GM12864 (cell line): ENCODE data around the gene RNF138.

Experiments
- DNase-seq: peaks from one replicate; pipeline ENCODE4 v3.0.0-alpha.2; 2011; ENCODE audit warnings: low read depth
- H3K4me3 ChIP-seq: 2 replicates; pipeline ENCODE4 v1.5.1; 2011; ENCODE audit warnings: mild to moderate bottlenecking, low read depth, low read length, control low read depth
- TF ChIP-seq, protein P1 (sequence below): IDR thresholded peaks from 2 replicates; pipeline ENCODE4 v1.5.1; 2011; ENCODE audit warnings: low read depth, mild to moderate bottlenecking, moderate library complexity, low read length, control low read depth, inconsistent platforms; ENCODE audit errors: missing control alignments

RNF138 gene

DNA sequence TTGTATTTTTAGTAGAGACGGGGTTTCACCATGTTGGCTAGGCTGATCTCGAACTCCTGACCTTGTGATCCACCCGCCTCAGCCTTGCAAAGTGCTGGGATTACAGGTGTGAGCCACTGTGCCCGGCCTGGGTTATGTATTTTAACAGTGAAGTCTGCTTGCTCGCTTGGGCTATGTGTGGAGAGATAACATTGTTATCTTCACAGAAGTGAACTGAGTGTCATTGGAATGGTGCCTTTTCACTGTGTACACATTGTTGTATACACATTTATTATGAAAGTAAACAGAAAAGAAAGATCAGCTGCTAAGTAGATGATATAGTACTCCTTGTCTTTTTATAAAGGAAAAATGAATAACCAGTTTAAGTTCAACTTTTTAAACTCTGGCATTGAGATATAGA lies 30.4 kb downstream of the RNF138 start:
- no peak overlapping the region for H3K4me3 ChIP-seq
- no peak for DNase-seq
- TF ChIP-seq, protein P1, sequence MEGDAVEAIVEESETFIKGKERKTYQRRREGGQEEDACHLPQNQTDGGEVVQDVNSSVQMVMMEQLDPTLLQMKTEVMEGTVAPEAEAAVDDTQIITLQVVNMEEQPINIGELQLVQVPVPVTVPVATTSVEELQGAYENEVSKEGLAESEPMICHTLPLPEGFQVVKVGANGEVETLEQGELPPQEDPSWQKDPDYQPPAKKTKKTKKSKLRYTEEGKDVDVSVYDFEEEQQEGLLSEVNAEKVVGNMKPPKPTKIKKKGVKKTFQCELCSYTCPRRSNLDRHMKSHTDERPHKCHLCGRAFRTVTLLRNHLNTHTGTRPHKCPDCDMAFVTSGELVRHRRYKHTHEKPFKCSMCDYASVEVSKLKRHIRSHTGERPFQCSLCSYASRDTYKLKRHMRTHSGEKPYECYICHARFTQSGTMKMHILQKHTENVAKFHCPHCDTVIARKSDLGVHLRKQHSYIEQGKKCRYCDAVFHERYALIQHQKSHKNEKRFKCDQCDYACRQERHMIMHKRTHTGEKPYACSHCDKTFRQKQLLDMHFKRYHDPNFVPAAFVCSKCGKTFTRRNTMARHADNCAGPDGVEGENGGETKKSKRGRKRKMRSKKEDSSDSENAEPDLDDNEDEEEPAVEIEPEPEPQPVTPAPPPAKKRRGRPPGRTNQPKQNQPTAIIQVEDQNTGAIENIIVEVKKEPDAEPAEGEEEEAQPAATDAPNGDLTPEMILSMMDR: no peak

DNA sequence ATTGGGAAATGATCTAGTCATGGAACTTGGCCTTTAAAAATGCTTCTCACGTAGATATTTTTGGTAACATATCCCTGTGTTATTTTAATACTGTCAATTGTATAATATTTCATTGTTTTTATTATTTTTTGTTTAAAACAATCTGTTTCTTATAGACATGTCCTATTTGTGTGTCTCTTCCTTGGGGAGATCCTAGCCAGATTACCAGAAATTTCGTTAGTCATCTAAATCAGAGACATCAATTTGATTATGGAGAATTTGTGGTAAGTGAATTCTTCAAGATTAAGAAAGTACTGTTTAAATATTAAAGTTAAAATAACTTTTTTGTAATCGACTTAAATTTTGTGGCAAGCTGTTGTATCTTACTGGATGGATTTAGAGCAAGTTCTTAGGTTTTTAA lies 34.9 kb downstream of the RNF138 start:
- TF ChIP-seq, protein P1: no peak
- no peak overlapping the region for H3K4me3 ChIP-seq
- no peak for DNase-seq

DNA sequence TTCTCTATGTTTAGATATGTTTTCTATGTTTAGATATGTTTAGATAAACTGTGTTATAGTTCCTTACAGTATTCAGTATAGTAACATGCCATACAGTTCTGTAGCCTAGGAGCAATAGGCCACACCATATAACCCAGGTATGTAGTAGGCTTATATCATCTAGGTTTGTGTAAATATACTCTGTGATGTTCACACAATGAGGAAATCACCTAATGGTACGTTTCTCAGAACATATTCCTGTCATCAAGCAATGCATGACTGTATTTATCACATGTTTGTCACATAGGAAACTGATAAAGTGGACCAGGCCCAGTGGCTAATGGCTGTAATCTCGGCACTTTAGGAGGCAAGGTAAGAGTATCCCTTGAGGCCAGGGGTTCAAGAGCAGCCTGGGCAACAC lies 44.0 kb downstream of the RNF138 start:
- TF ChIP-seq, protein P1: no peak
- H3K4me3 ChIP-seq: no peak overlapping the region
- no peak for DNase-seq

DNA sequence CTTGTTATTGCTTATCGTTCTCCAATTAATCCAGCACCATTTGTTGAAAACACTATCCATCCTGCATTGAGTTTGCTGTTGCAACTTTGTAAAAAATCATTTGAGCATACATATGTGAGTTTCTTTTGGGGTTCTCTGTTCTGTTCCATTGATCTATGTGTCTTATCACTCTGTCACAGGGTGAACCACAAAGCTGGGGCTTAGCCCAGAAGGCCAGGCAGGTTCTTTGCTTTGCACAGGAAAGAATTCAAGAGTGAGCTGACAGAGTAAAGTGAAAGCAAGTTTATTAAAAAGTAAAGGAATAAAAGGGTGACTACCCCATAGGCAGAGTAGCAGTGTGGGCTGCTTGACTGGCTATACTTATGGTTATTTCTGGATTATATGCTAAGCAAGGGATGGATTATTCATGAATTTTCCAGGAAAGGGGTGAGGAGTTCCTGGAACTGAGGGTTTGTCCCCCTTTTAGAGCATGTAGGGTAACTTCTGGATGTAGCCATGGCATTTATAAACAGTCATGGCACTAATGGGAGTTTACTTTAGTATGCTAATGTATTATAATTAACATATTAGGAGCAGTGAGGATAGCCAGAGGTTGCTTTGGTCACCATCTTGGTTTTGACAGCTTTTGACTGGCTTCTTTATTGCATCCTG lies 46.8 kb downstream of the RNF138 start:
- no peak overlapping the region for H3K4me3 ChIP-seq
- DNase-seq: no peak
- TF ChIP-seq, protein P1: no peak

DNA sequence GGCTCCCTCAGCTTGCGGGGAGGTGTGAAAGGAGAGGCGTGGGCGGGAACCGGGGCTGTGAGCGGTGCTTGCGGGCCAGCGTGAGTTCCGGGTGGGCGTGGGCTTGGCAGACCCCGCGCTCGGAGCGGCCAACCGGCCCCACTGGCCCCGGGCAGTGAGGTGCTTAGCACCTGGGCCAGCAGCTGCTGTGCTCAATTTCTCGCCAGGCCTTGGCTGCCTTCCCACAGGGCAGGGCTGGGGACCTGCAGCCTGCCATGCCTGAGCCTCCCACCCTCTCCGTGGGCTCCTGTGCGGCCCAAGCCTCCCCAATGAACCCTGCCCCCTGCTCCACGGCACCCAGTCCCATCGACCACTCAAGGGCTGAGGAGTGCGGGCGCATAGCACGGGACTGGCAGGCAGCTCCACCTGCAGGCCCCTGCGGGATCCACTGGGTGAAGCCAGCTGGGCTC lies 48.2 kb downstream of the RNF138 start:
- DNase-seq: no peak
- TF ChIP-seq, protein P1: no peak
- H3K4me3 ChIP-seq: no peak overlapping the region

DNA sequence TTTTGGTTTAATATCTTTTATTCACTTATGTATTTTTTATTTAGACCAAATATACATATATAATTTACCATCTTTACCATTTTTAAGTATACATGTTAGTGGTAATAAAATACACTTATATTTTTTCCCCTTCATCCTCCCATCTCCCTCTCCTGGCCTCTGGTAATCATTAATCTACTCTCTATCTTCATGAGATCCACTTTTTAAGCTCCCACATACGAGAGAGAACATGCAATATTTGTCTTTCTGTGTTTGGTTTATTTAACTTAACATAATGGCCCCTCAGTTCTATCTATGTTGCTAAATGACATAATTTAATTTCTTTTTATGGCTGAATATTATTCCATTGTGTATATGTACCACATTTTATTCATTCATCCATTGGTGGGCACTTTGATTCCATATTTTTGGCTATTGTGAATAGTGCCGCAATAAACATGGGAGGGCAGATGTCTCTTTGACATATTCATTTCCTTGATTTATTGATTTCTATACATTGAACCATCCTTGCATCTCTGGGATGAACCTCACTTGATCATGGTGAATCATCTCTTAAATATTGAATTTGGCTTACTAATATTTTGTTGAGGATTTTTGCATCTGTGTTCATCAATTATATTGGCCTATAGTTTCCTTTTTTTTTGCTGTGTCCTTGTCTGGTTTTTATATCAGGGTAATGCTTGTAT lies 56.7 kb downstream of the RNF138 start:
- TF ChIP-seq, protein P1: no peak
- no peak overlapping the region for H3K4me3 ChIP-seq
- no peak for DNase-seq
